GM19025 (cell line): ENCODE measurements around the gene ERCC5.
A peak's percentile ranks its signal among the peaks of the same experiment; 100 is the strongest.

ENCODE experiments used
- ATAC-seq: cut with Tn5 transposase; IDR thresholded peaks from one replicate; pipeline ENCODE4 v1.9.1; 2021; ENCODE audit warnings: mild to moderate bottlenecking, low read depth, moderate library complexity; ENCODE audit not compliant: unreplicated experiment

ERCC5 gene

DNA sequence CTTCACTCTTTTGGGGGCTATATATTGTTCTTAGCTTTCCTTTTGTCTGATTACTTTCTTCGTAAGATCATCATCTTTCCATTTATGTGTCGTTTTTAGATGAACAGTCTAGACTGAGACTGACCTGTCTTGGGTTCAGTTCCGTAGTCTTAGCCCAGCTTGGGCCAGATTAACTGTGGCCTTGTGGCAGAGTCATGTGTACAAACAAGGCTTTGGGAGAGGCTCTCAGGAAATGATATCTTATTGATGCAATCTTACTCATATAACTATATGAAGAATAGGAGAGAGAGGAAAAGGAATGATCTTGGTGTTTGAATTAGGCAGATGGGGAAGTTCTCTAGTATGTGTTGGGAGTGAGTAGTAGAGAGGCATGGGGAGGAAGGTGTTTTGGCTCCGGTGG, 6.8 kb upstream of the ERCC5 start:
- ATAC-seq: no peak

DNA sequence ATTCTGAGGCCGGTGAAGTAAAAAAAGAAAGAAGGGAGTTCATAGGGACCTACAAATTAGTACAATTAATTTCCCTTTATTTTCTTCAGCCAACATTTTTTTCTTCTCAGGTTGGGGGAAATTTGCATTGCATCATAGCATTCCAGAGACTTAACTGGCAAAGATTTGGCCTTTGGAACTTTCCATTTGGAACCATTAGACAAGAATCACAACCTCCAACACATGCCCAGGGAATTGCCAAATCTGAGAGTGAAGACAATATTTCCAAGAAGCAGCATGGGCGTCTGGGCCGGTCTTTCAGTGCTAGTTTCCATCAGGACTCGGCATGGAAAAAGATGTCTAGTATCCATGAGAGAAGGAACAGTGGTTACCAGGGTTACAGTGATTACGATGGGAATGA, 6.4 kb upstream of the ERCC5 start:
- no peak for ATAC-seq

DNA sequence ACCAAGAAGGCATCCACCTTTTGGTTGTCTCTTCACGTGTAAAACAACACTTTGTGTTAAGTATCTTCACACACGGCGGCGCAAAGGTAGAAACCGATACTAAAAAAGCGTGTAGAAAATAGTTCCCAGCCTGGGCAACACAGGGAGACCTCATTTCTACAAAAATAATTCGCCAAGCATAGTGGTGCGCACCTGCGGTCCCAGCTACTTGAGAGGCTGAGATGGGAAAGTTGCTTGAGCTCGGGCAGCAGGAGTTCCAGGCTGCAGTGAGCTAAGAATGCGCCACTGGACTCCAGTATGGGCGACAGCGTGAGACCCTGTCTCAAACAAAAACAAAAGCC, 573 bp upstream of the ERCC5 start:
- ATAC-seq: peak; percentile 12

DNA sequence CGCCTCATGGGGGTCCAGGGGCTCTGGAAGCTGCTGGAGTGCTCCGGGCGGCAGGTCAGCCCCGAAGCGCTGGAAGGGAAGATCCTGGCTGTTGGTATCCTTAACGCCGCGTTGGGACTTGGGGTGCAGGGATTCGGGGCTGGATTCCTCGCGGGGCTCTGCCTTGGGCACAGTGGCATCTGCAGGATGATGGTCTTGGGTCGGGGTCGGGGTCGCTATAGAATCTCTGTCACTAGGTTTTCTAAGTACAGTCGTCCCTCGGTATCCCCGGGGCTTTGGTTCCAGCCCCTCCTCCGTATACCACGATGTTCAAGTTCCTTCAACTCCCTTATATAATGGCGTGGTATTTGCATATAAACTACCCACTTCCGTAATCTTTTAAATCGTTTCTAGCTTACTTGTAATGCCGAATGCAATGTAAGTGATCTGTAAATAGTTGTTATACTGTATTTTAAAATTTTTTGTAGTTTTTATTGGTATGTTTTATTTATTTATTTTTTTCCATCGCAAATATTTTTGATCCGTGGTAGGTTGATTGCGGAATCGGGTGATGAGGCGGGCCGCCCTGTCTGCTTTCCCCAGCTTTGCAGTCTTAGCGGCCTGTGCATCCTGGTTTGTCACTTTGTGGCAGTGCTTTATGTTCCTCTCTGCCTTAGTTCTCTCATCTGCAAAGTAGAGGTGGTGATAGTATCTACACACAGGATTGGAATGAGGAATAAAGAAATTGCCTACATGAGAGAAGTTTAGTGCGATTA, 606 bp downstream of the ERCC5 start:
- peak; percentile 15 for ATAC-seq

DNA sequence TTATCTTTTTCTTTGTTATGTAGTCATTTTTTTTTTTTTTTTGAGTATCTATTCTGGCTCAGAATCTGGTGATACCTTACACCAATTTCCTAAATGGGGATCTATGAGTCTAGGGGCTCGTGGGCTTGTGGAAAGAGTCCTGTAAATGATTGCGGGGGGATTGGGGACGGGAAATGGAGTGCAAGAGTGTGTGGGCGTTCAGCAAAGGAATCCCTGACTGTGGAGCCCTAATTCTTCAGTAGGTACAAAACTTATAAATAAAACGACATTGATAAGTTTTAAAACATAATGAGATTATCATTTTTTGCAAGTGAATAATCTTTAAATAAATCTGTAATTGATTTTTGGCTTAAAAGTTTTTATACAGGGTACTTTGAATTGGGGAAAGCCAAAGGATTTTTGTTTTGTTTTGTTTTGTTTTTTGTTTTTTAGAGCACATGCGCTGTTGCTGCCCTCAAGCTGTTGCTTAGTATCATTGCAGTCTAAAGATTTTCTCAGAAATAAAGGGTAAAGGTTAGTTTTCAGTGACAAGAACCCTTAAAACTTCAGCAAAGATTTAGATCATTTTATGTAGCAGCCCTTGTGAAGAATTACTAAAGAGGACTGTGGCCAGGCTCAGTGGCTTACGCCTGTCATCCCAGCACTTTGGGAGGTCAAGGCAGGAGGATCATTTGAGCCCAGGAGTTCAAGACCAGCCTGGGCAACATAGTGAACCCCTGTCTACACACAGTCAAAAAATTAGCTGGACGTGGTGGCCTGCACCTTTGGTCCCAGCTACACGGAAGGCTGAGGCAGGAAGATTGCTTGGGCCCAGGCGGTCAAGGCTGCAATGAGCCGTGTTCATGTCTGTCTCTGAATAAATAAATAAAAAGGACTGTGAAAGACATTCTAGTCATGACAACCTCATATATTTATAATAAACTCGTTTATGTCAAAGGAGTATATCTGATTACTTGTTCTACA, 1.7 kb downstream of the ERCC5 start:
- no peak for ATAC-seq

DNA sequence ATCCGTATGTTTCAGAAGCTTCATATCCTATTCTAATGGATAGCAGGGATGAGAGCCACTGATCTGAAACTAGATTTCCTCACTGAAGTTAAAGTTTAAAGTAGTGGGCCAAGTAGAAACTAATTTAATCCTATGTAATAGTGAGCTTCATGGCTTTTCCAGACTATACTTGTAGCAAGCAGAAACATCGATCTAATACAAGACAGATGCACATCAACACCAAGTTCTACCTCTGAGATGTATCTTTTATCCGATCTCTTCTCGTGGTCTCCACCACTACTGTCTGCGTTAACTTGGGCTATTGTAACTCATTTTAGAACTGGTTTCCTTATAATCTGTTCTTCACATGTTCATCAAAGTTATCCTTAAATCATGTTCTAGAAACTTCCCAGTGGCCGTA, 3.1 kb downstream of the ERCC5 start:
- ATAC-seq: no peak

DNA sequence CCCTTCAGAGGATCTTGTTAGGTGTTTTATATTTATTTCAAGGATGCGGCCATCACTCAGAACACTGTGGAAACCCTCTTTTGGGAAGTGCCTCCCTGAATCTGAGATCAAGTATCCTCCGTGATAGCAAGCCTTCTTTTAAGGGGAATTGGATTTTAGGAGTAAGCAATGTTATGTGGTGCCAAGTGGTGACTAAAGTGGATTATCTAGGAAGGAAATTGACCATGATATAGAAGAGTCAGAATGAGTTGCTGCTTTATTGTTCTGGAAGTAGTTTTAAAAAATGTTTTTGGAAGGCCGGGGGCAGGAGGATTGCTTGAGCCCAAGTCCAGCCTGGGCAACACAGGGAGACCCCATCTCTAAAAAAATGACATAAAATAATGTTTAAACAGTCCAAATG, 6.7 kb downstream of the ERCC5 start:
- ATAC-seq: no peak

DNA sequence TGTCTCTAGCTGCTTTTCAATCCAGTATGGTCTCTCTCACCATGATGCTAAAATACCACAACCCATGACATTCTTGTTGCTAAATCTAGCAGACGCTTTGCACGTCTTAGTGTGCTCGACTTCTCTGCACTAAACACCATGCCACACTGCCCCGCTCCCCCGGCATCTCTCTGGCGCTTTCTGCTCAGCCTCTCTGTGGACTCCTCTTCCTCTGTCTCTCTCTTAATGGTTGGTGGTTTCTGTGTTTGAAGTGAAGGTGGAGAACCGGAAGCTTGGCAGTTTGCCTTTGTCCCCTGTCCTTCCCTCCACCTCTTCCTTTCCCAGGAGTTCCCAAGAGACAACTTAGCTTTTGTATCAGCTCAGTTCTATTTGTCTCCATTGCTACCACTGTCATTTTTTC, 8.8 kb downstream of the ERCC5 start:
- no peak for ATAC-seq

DNA sequence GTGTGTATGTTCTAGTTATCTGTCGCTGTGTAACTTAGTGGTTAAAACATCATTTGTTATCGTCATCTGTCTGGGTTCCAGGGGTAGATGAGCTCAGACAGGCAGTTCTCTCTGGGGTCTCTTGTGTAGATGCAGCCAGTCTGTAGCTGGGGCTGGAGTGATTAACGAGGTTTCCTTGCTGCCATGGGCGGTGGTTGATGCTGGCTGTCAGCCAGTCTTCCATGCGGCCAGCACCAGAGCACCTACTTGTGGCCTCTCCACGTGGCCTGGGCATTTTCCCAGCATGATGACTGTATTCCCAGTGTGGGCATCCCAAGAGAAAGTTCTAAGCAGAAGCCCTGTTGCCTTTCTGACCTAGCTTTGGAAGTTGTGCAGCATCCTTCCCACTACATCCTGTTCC, 10.7 kb downstream of the ERCC5 start:
- ATAC-seq: no peak

DNA sequence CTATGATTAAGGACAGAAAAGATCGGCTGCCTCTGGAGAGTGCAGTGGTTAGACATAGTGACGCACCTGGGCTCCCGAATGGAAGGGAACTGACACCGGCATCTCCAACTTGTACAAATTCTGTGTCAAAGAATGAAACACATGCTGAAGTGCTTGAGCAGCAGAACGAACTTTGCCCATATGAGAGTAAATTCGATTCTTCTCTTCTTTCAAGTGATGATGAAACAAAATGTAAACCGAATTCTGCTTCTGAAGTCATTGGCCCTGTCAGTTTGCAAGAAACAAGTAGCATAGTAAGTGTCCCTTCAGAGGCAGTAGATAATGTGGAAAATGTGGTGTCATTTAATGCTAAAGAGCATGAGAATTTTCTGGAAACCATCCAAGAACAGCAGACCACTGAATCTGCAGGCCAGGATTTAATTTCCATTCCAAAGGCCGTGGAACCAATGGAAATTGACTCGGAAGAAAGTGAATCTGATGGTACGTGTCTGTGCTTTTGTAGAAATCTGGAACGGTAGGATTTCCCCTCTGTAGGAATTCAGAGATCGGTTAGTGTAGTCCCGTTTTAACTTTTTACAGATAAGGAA, 16.9 kb downstream of the ERCC5 start:
- no peak for ATAC-seq

DNA sequence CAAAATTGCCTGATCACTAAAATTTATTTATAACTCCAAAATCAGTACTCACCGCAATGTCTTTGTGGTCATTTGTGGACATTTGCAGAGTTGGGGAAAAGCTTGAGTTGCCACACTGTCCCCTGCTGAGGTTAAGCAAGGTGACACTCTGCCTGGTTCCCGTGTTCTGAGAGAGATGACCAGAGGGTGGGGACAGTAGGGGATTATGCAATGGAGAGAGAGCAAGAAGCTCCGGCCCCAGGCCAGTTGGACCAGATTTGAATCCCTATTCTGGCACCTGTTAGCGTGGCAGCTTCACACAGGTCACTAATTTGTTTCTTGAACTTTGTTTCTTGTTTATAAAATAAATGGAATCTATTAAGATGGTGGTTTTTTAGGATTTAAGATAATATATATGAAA, 17.8 kb downstream of the ERCC5 start:
- ATAC-seq: no peak

DNA sequence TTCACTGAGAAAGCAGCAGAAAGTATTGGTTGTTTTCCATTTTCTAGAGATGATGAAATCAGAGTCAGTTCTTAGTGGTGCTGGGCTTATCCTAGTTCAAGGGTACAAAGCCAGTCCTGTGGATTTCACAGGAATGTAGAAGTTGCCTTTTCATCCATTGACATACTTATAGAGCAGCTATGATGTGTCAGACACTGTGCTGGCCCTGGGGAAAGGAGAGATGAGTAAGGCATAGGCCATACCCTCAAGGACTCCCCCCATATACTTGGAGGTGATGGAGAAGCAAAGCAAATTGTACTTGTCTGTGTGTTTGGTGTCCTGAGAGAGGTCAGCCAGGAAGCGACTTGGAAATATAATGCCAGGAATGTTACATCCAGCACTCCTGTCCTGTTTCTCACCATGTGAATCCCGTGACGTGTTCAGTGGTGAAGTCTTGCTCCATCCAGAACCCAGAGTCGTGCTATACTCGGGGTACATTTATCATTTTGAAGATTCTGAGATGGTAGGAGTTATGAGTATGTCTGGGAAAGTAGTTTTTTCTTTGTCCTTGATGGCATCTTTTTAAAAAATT, 22.6 kb downstream of the ERCC5 start:
- no peak for ATAC-seq

DNA sequence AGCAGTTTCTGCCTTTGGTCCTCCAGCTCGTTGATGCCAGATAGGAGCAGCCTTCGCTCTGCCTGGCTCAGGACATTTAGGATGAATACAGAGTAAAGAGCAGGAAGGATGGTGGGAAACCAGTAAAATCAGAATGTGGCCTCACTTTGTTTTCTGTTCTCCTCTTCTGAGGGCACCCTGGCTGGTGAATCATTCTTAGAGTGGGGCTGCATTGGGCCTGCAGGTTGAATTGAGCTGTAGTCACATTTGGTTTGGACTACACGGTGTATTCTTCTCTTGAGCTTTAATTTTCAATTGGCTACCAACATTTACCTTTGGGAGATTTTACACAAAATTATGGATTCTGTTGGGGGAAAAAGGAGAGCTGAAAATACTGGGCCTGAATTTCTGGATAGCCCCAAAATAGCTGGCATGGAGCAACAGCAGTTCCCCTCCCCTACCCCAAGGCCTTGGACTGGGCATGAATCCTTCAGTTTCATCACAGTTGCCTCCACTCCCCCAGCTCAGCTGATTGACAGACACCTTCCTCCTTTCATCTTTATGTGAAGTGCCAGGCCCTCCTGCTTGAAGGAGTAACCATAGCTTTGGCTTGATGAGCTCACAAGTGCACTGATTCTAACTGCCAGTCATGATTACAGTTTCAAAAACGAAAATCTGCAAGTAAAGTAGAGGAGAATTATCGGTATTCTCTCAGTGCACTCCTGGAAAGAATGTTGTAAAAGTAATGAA, 24.3 kb downstream of the ERCC5 start:
- ATAC-seq: peak; percentile 9

DNA sequence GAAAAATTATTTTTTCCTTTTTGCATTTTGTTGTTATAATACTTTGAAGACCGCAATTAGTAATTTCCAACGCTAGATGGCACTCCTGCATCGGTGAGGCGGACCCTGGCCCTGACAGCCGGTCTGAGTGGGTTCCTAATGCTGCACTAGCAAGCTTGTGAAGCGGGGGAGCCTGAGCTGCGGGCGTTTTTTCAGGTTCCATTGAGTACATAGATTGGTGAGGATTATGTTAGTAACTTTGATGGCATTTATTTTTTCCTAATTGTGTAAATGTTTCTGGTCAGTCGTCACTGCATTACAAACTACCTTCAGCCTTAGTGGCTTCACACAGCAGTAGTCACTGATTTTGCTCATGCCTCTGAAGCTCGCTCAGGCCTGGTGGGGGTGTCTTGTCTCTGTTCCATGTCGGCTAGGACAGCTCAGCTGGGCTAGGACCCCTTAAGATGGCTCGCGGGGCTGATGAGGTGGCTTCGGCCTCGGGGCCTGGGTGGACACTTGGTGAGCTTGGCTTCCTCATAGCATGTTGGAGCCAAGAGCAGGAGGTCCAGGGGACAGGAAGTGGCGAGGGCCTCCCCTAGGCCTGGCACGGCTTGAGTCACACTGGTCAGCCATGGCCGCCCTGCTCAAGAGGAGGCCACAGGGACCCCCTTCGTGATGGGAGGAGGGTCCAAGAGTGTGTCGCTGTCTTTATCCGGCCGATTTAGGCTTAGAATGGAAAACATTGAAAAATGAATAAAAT, 25.0 kb downstream of the ERCC5 start:
- ATAC-seq: peak; percentile 59

DNA sequence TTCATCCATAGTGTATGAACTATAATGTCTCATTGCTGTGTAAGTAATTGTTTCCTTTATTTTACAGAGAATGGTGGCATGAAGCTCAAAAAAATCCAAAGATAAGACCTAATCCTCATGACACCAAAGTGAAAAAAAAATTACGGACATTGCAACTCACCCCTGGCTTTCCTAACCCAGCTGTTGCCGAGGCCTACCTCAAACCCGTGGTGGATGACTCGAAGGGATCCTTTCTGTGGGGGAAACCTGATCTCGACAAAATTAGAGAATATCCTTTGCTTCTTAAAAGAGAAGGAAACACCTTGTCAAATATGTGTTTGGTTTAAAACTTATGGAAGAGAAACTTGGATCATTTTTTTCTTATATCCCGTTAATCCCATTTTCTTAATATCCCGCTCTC, 26.3 kb downstream of the ERCC5 start:
- no peak for ATAC-seq

DNA sequence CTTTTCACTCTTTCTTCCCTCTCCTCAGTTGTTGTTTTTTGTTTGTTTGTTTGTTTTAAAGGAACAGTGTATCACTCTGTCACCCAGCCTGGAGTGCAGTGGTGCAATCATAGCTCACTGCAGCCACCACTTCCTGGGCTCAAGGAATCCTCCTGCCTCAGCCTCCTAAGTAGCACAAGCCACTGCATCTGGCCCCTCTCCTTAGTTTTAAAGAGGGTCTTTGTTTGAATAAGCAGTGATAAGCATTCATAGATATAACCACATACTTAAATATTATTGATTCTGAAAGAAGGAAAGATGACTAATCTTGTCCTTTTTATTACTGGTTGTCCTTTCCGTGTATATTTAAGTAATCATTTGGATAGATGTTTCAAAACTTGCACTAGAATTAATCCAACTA, 26.7 kb downstream of the ERCC5 start:
- ATAC-seq: no peak

DNA sequence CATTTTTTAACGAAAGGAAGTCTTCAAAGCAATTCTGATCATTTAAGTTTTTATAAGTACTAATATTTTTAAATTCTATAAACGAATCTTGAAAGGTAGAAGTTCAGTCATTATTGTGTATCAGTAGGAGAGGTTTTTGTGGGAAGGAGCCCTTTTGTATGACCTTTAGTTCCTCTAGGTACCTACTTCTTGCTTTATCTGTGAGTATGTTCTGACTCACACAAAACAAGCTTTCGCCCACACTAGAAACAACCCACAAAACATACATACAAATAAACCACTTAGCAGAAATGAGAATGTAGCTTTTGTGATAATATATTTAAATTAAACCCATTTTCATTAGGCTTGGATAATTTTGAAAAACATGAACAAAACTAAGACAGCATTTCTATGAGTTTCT, 27.8 kb downstream of the ERCC5 start:
- ATAC-seq: peak; percentile 48

DNA sequence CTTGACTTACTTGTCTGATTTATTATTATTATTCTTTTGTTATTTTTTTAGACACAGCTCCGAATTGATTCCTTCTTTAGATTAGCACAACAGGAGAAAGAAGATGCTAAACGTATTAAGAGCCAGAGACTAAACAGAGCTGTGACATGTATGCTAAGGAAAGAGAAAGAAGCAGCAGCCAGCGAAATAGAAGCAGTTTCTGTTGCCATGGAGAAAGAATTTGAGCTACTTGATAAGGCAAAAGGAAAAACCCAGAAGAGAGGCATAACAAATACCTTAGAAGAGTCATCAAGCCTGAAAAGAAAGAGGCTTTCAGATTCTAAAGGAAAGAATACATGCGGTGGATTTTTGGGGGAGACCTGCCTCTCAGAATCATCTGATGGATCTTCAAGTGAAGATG, 29.4 kb downstream of the ERCC5 start:
- no peak for ATAC-seq

DNA sequence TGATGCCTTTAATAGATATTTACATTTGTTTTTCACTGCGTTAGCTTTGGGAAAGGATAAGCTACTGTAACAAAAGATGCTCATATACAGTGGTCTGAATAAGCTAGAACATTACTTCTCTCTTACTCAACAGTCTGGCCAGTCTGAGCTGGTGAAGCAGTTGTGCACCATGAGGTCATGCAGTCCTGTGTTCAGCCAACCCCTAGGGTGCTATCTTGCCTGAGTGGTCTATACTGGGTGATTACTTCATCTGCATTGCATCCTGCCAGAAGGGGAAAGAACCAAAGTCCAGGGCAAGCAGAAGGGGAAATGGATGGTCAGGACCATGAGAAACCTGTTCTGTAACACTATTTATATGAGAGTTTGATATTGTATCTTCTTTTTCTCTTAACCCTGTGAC, 31.5 kb downstream of the ERCC5 start:
- ATAC-seq: no peak

DNA sequence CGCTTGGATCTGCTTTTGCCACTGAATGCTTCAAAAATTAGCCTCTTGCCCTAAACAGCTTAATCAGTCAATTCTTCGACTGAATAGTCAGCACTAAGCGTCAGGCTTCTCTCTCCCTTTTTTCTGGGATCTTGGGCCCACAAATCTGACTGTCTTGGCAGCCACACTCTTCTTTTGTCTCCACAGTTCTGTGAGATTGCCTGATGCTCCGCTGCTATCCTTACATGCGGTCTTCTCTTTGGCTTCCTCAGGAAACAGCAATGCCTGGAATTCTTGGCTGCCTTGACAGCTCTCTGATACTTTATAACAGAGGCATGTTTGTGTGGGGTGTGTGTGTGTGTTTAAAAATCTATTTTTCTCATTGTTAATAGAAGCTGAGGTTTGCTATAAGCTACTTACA, 32.6 kb downstream of the ERCC5 start:
- ATAC-seq: no peak
